ENCODE data around the gene PLEKHH3. TPM values are rescaled to one million over a fixed set of nuclear protein-coding genes. Genes with fewer than 3 reads are reported as not detected.

Gene PLEKHH3
- total RNA-seq, 5 donors from 2014 or later (not counting 1 experiment from before 2014, with no cell fraction given): 0.13 to 2.5 (median 0.58) TPM

GRCh38 chr17:42683407-42684034 lies 6.7 kb upstream of the PLEKHH3 start:
- peak overlapping the region in 1 of 2 donors; percentile 63 for H3K27ac Mint-ChIP-seq
- WGBS (ENCODE audit: insufficient coverage): 31% methylated on average over 21 of the region's 25 CpGs
- POLR2A ChIA-PET: interaction anchor here (0.6 kb wide), 2 partner anchors 48 to 81 kb away, joined by 3 to 15 read pairs; no protein-coding TSS in a partner anchor
- ATAC-seq (replicated peaks in 1 of 4): no peak
- Histone ChIP-seq H3K4me1 (ENCODE audit: control insufficient read depth in 1 of 2, extremely low read depth in 1 of 2, insufficient read depth in 2 of 2, low read length in 2 of 2) (peaks cover 13 to 51% of the 10 kb centered on the region in 2 experiments), H3K4me3 (ENCODE audit: control insufficient read depth in 1 of 2, extremely low read depth in 1 of 2, low read length in 1 of 2) (no peak overlapping the region), H3K27ac (ENCODE audit: low read length) (no peak overlapping the region), H3K36me3 (ENCODE audit: control insufficient read depth in 2 of 2, extremely low read depth in 1 of 2, insufficient read depth in 1 of 2, low read length in 1 of 2) (no peaks in the 10 kb centered on the region), H3K27me3 (replicated peaks in 1 of 2; ENCODE audit: control insufficient read depth in 2 of 2, extremely low read depth in 1 of 2, insufficient read depth in 2 of 2, low read length in 1 of 2) (peaks cover 2 to 41% of the 10 kb centered on the region in 2 experiments), H3K9me3 (no peaks in the 10 kb centered on the region)
- CTCF ChIA-PET: interaction anchor here (0.6 to 1.3 kb wide), 2 partner anchors 83 to 106 kb away, joined by 3 to 4 read pairs; partner anchors contain the start of gene PSMC3IP (in 1 of the 2)
- H3K36me3 Mint-ChIP-seq: no peaks in the 10 kb centered on the region
- H3K4me1 Mint-ChIP-seq: peaks cover 36 to 51% (median 48%) of the 10 kb centered on the region in 3 donors
- DNase-seq: peak in 1 of 35 experiments; percentile 20
- peaks cover 24 to 42% of the 10 kb centered on the region in 2 donors for H3K27me3 Mint-ChIP-seq
- peak overlapping the region; percentile 21 to 87 (median 64) for H3K4me3 Mint-ChIP-seq
- no peaks in the 10 kb centered on the region for H3K9me3 Mint-ChIP-seq

DNA sequence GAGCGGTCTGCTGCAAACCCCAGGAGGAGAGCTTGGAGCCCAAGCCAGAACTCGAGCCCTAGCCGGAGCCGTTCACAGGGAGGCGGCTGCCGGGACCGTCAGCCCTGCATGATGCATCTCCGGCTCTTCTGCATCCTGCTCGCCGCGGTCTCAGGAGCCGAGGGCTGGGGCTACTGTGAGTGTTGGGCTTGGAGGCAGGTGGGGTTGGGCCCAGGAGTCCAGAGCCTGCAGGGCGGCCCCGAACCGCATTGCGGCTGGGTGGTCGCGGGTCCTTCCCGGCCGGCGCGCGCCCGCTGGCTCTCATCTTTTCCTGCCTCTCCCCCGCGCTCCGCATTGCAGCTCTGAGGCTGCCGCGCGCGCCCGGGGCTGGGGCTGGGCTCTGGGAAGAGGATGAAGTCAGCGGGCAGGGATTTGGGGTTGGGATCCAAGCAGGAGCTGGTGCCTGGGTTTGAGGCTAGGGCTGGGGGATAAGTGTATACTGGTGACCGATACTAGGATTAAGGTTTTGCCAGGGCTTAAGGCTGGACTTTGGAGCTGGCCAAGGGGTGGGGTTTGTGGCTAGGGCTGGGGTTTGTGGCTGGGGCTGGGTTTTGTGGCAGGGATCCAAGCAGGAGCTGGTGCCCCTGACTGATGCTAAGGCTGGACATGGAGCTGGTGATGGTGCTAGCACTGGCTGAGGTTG lies 6.1 kb upstream of the PLEKHH3 start:
- ATAC-seq (replicated peaks in 1 of 4): peak in 1 of 4 experiments; percentile 18
- 5% methylated on average over 29 of the region's 34 CpGs for WGBS (ENCODE audit: insufficient coverage)
- H3K4me1 ChIP-seq (ENCODE audit: control insufficient read depth in 1 of 2, extremely low read depth in 1 of 2, insufficient read depth in 2 of 2, low read length in 2 of 2): peaks cover 15 to 55% of the 10 kb centered on the region in 2 experiments
- CTCF ChIA-PET: interaction anchor here in 1 of 2 donors (1.3 kb wide), 1 partner anchor 105 kb away, joined by 4 read pairs; the partner anchor contains the start of gene PSMC3IP
- no peaks in the 10 kb centered on the region for H3K36me3 ChIP-seq (ENCODE audit: control insufficient read depth in 2 of 2, extremely low read depth in 1 of 2, insufficient read depth in 1 of 2, low read length in 1 of 2)
- Mint-ChIP-seq H3K4me3 (peak overlapping the region; percentile 55 to 87 (median 65)), H3K27me3 (peaks cover 24 to 42% of the 10 kb centered on the region in 2 donors), H3K36me3 (no peaks in the 10 kb centered on the region), H3K4me1 (peaks cover 39 to 54% (median 51%) of the 10 kb centered on the region in 3 donors), H3K9me3 (no peaks in the 10 kb centered on the region), H3K27ac (peak overlapping the region in 1 of 2 donors; percentile 63)
- no peak overlapping the region for H3K27ac ChIP-seq (ENCODE audit: low read length)
- H3K4me3 ChIP-seq (ENCODE audit: control insufficient read depth in 1 of 2, extremely low read depth in 1 of 2, low read length in 1 of 2): peak overlapping the region; percentile 16 to 58
- DNase-seq: peak in 5 of 35 experiments; percentile 29 to 41 (median 32)
- no peaks in the 10 kb centered on the region for H3K9me3 ChIP-seq
- peaks cover 2 to 41% of the 10 kb centered on the region in 2 experiments for H3K27me3 ChIP-seq (replicated peaks in 1 of 2; ENCODE audit: control insufficient read depth in 2 of 2, extremely low read depth in 1 of 2, insufficient read depth in 2 of 2, low read length in 1 of 2)
- POLR2A ChIA-PET: interaction anchor here (0.5 to 0.7 kb wide), 3 partner anchors 15 to 81 kb away, joined by 3 to 15 read pairs (median 4); no protein-coding TSS in a partner anchor

- H3K4me1 Mint-ChIP-seq: peaks cover 45 to 60% (median 56%) of the 10 kb centered on the region in 3 donors
- WGBS (ENCODE audit: insufficient coverage): 7% methylated on average over 16 of the region's 22 CpGs
- no peaks in the 10 kb centered on the region for H3K9me3 Mint-ChIP-seq
- DNase-seq: peak in 1 of 35 experiments; percentile 43
- H3K36me3 Mint-ChIP-seq: no peaks in the 10 kb centered on the region
- H3K27ac Mint-ChIP-seq: peak within 1 kb of the TSS; percentile 16 to 69
- H3K27me3 ChIP-seq (replicated peaks in 1 of 2; ENCODE audit: control insufficient read depth in 2 of 2, extremely low read depth in 1 of 2, insufficient read depth in 2 of 2, low read length in 1 of 2): peaks cover 2 to 44% of the 10 kb centered on the region in 2 experiments
- H3K4me3 Mint-ChIP-seq: peak within 1 kb of the TSS; percentile 55 to 87 (median 65)
- H3K27me3 Mint-ChIP-seq: peaks cover 24 to 42% of the 10 kb centered on the region in 2 donors
- no peak for ATAC-seq (replicated peaks in 1 of 4)
- H3K36me3 ChIP-seq (ENCODE audit: control insufficient read depth in 2 of 2, extremely low read depth in 1 of 2, insufficient read depth in 1 of 2, low read length in 1 of 2): no peaks in the 10 kb centered on the region
- H3K27ac ChIP-seq (ENCODE audit: low read length): no peak within 1 kb of the TSS
- H3K4me1 ChIP-seq (ENCODE audit: control insufficient read depth in 1 of 2, extremely low read depth in 1 of 2, insufficient read depth in 2 of 2, low read length in 2 of 2): peaks cover 22 to 62% of the 10 kb centered on the region in 2 experiments
- POLR2A ChIA-PET: interaction anchor here in 1 of 2 donors (0.5 to 0.7 kb wide), 2 partner anchors 16 to 77 kb away, joined by 3 to 4 read pairs; no protein-coding TSS in a partner anchor
- no peaks in the 10 kb centered on the region for H3K9me3 ChIP-seq
- H3K4me3 ChIP-seq (ENCODE audit: control insufficient read depth in 1 of 2, extremely low read depth in 1 of 2, low read length in 1 of 2): peak within 1 kb of the TSS; percentile 16 to 58
- CTCF ChIA-PET: no interaction called here
These were observed 5.4 kb upstream of the PLEKHH3 start, which contains the start of gene CNTNAP1 for GRCh38 chr17:42681976-42682721. Gene CNTNAP1 (plus strand): TSS chr17:42682531. CDS start chr17:42682830, 299 bp downstream.

- ChIA-PET POLR2A (no interaction called here), CTCF (interaction anchor here (0.5 to 2.8 kb wide), 3 partner anchors 33 to 102 kb away, joined by 3 to 17 read pairs (median 4); partner anchors contain the start of genes PSMC3IP (in 1 of the 2), RETREG3 (in 1 of the 2) and TUBG1 (in 1 of the 2))
- Histone ChIP-seq H3K4me3 (ENCODE audit: control insufficient read depth in 1 of 2, extremely low read depth in 1 of 2, low read length in 1 of 2) (peak overlapping the region in 1 of 2 donors; percentile 47), H3K9me3 (no peaks in the 10 kb centered on the region), H3K27ac (ENCODE audit: low read length) (no peak overlapping the region), H3K36me3 (ENCODE audit: control insufficient read depth in 2 of 2, extremely low read depth in 1 of 2, insufficient read depth in 1 of 2, low read length in 1 of 2) (no peaks in the 10 kb centered on the region), H3K4me1 (ENCODE audit: control insufficient read depth in 1 of 2, extremely low read depth in 1 of 2, insufficient read depth in 2 of 2, low read length in 2 of 2) (peaks cover 36 to 78% of the 10 kb centered on the region in 2 experiments), H3K27me3 (replicated peaks in 1 of 2; ENCODE audit: control insufficient read depth in 2 of 2, extremely low read depth in 1 of 2, insufficient read depth in 2 of 2, low read length in 1 of 2) (peaks cover 2 to 61% of the 10 kb centered on the region in 2 experiments)
- ATAC-seq (replicated peaks in 1 of 4) (no peak), DNase-seq (peak in 1 of 35 experiments; percentile 12)
- Mint-ChIP-seq H3K27ac (peak overlapping the region; percentile 64 to 69), H3K27me3 (peaks cover 27 to 46% of the 10 kb centered on the region in 2 donors), H3K4me1 (peaks cover 51 to 66% (median 61%) of the 10 kb centered on the region in 3 donors), H3K36me3 (no peaks in the 10 kb centered on the region), H3K9me3 (no peaks in the 10 kb centered on the region), H3K4me3 (peak overlapping the region; percentile 43 to 87 (median 56))
- 83% methylated on average over 20 of the region's 20 CpGs for WGBS (ENCODE audit: insufficient coverage)
These were observed 3.6 kb upstream of the PLEKHH3 start for GRCh38 chr17:42680331-42680808.

DNA sequence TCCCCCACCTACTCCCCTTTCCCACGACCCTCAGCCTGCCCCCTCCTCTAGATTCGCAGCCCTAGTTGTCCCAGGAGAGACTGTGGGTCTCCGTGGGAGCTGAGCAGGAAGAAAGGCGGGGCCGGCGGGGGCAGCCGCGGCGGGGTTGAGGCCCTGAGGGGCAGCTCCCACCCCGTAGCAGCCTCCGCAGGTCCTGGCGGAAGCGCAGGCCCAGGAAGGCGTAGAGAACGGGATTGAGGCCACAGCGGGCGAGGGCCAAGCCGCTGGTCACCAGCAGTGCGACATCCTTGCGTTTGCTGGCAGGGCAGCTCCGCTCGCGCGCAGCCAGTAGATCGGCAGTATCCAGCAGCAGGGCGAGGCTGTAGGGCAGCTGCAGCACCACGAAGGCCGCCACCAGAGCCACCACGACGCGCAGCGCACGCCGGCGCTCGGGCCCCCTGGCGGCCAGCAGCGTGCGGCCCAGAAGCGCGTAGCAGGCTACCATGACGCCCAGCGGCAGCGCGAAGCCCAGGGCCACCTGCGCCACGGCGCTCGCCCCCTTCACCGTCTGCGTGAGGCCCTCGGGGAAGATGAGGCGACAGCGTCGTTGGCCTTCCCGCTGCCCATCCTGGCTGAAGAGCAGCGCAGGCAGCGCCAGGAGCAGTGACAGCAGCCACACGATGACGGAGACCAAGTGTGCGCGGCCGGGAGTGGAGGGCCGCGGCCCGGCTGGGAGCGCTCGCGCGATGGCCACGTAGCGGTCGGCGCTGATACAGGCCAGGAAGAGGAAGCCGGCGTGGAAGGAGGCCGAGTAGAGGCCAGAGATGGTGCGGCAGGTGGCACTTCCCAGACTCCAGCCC lies 2.9 kb upstream of the PLEKHH3 start:
- ChIA-PET CTCF (interaction anchor here (0.5 to 2.8 kb wide), 4 partner anchors 32 to 101 kb away, joined by 3 to 17 read pairs (median 6); partner anchors contain the start of genes PSMC3IP (in 1 of the 2), RETREG3 (in 1 of the 2) and TUBG1 (in 1 of the 2)), POLR2A (no interaction called here)
- DNase-seq (peak; percentile 39 to 87 (median 62)), ATAC-seq (replicated peaks in 1 of 4) (peak; percentile 53 to 65 (median 58))
- Histone ChIP-seq H3K27ac (ENCODE audit: low read length) (peak overlapping the region; percentile 62), H3K4me1 (ENCODE audit: control insufficient read depth in 1 of 2, extremely low read depth in 1 of 2, insufficient read depth in 2 of 2, low read length in 2 of 2) (peaks cover 37 to 84% of the 10 kb centered on the region in 2 experiments), H3K9me3 (no peaks in the 10 kb centered on the region), H3K27me3 (replicated peaks in 1 of 2; ENCODE audit: control insufficient read depth in 2 of 2, extremely low read depth in 1 of 2, insufficient read depth in 2 of 2, low read length in 1 of 2) (peaks cover 3 to 68% of the 10 kb centered on the region in 2 experiments), H3K4me3 (ENCODE audit: control insufficient read depth in 1 of 2, extremely low read depth in 1 of 2, low read length in 1 of 2) (peak overlapping the region; percentile 47 to 60), H3K36me3 (ENCODE audit: control insufficient read depth in 2 of 2, extremely low read depth in 1 of 2, insufficient read depth in 1 of 2, low read length in 1 of 2) (no peaks in the 10 kb centered on the region)
- H3K27me3 Mint-ChIP-seq: peaks cover 27 to 48% of the 10 kb centered on the region in 2 donors
- 9% methylated on average over 76 of the region's 78 CpGs for WGBS (ENCODE audit: insufficient coverage)
- H3K36me3 Mint-ChIP-seq: no peaks in the 10 kb centered on the region
- H3K27ac Mint-ChIP-seq: peak overlapping the region; percentile 74 to 87
- H3K9me3 Mint-ChIP-seq: no peaks in the 10 kb centered on the region
- H3K4me3 Mint-ChIP-seq: peak overlapping the region; percentile 73 to 87 (median 74)
- H3K4me1 Mint-ChIP-seq: peaks cover 52 to 71% (median 63%) of the 10 kb centered on the region in 3 donors

Data from T-cell (primary cell).